CD4-positive, alpha-beta memory T cell (primary cell): ENCODE measurements around the gene STARD10. TPM values are rescaled to one million over a fixed set of nuclear protein-coding genes. Genes with fewer than 3 reads are reported as not detected.
A peak's percentile ranks its signal among the peaks of the same experiment; 100 is the strongest.
"Not testable (repeated sequence)": the region's sequence is repeated elsewhere in the genome, so short reads cannot be mapped to it uniquely, and the experiment has no call there.

Source experiments
- CTCF ChIA-PET: fragments of 350-600 bp; sonication (Branson Sonifier 250); formaldehyde crosslinking; loops from one replicate; lab custom pipeline; 2021; ENCODE audit warnings: inconsistent platforms; ENCODE audit not compliant: partially characterized antibody; lab: Charles Lee
- POLR2A ChIA-PET: fragments of 350-600 bp; sonication (Branson Sonifier 250); formaldehyde crosslinking; loops from one replicate; lab custom pipeline; 2021; ENCODE audit not compliant: partially characterized antibody; lab: Charles Lee
- DNase-seq, 5 donors: peaks; one replicate each; pipeline versions ENCODE4 v3.0.0 to v3.0.0-alpha.2; 2020 to 2022; ENCODE audit warnings: mixed read lengths in 1 of 5
- H3K27ac ChIP-seq: one replicate; pipeline ENCODE4 v1.7.0; 2013; ENCODE audit warnings: low read depth, low read length
- H3K27me3 ChIP-seq: 2 replicates; pipeline ENCODE4 v1.7.0; 2013; ENCODE audit warnings: mild to moderate bottlenecking, low read length, moderate library complexity; ENCODE audit not compliant: insufficient read depth
- H3K36me3 ChIP-seq: 2 replicates; pipeline ENCODE4 v1.7.0; 2013; ENCODE audit warnings: mild to moderate bottlenecking, low read length, moderate library complexity; ENCODE audit not compliant: insufficient read depth
- H3K4me1 ChIP-seq: 2 replicates; pipeline ENCODE4 v1.7.0; 2013; ENCODE audit warnings: mild to moderate bottlenecking, low read length, moderate library complexity; ENCODE audit not compliant: insufficient read depth
- H3K4me3 ChIP-seq, 2 donors: one replicate each; pipeline ENCODE4 v1.7.0; 2013; ENCODE audit warnings: low read length in 2 of 2, mild to moderate bottlenecking in 1 of 2
- H3K9me3 ChIP-seq, 2 donors: one replicate each; pipeline ENCODE4 v1.7.0; 2013; ENCODE audit warnings: low read length in 2 of 2, control low read depth in 1 of 2; ENCODE audit not compliant: control insufficient read depth in 1 of 2
- H3K27ac Mint-ChIP-seq, 7 donors: one replicate each; pipeline ENCODE4 v1.8.0; 2020 to 2021; ENCODE audit warnings: mixed read lengths in 7 of 7, mild to moderate bottlenecking in 6 of 7, inconsistent platforms in 3 of 7, moderate library complexity in 3 of 7
- H3K27me3 Mint-ChIP-seq, 2 donors: one replicate each; pipeline ENCODE4 v1.8.0; 2020 to 2021; ENCODE audit warnings: mixed read lengths in 2 of 2
- H3K36me3 Mint-ChIP-seq, 2 donors: one replicate each; pipeline ENCODE4 v1.8.0; 2020 to 2021; ENCODE audit warnings: mixed read lengths in 2 of 2, inconsistent platforms in 1 of 2, mild to moderate bottlenecking in 1 of 2
- H3K4me1 Mint-ChIP-seq, 4 donors: one replicate each; pipeline ENCODE4 v1.8.0; 2020 to 2021; ENCODE audit warnings: mixed read lengths in 4 of 4, mild to moderate bottlenecking in 1 of 4
- H3K4me3 Mint-ChIP-seq, 8 donors: one replicate each; pipeline ENCODE4 v1.8.0; 2020 to 2021; ENCODE audit warnings: mixed read lengths in 8 of 8, mild to moderate bottlenecking in 7 of 8, moderate library complexity in 6 of 8, inconsistent platforms in 3 of 8
- H3K9me3 Mint-ChIP-seq, 8 donors: one replicate each; pipeline ENCODE4 v1.8.0; 2020 to 2021; ENCODE audit warnings: mixed read lengths in 8 of 8, mild to moderate bottlenecking in 5 of 8, inconsistent platforms in 3 of 8, moderate library complexity in 1 of 8
- intact Hi-C: fragments of 100-400 bp; cut with micrococcal nuclease; formaldehyde crosslinking; loops from one replicate; pipeline ENCODE4 v1.15.1; 2023
- polyA plus RNA-seq, 2 donors: library from polyadenylated mRNA; unstranded; fragments of 300-500 nt; fragmentation: Illumina TruSeq; gene quantifications; one replicate each; pipeline ENCODE4 v1.2.3, GENCODE V29; 2021
- total RNA-seq, 2 experiments: library from RNA; stranded (reverse); gene quantifications; one replicate each; pipeline ENCODE4 v1.2.3, GENCODE V29; 2021

The STARD10 gene
- total and polyA plus RNA-seq, 4 experiments from 2014 or later, result 23.0 to 27.0 (median 24.2) TPM

DNA sequence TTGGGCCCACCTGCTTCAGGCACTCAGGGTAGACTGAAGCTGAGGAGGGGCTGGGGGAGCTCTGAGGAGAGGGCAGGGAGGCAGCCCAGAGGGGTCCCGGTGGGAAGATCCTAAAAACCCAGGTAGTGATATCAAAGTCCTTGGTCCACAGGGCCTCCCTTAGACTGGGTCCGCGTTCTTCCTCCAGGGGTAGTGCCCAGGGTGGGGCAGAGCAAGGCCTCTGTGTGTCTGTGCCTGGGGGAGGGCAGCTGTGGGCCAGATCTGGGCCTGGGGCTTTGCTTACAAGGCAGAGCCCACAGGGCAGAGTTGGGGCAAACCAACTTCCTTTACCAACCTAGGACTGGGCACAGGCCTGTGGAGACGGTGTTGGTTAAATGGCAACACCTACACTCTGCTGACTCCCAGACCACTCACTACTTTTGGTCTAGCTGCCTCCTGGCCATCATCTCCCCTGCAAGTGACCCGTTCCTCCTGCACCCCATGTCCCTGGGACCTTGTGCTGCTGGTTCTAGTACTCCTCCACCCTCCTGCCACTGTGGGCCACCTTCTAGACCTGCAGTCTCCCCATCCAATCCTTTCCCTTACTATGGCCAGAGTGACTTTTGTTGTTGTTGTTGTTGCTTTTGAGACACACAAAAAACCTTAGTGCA lies 36.2 kb upstream of the STARD10 start:
- H3K27ac Mint-ChIP-seq, result peak overlapping the region in 6 of 7 donors; percentile 20 to 84 (median 64)
- no peaks in the 10 kb centered on the region for H3K9me3 Mint-ChIP-seq
- peaks cover 8 to 42% of the 10 kb centered on the region in 2 donors for H3K36me3 Mint-ChIP-seq
- ChIA-PET CTCF (interaction anchor here (0.6 to 4.6 kb wide), 6 partner anchors 14 to 348 kb away, joined by 3 to 26 read pairs (median 14); no protein-coding TSS in a partner anchor), POLR2A (interaction anchor here (3.2 to 5.8 kb wide), 2 partner anchors 14 to 348 kb away, joined by 19 to 24 read pairs; partner anchors contain the start of gene ATG16L2)
- Histone ChIP-seq H3K27me3 (no peaks in the 10 kb centered on the region), H3K36me3 (peaks cover 17% of the 10 kb centered on the region), H3K27ac (no peak overlapping the region), H3K4me3 (no peak overlapping the region), H3K4me1 (no peaks in the 10 kb centered on the region), H3K9me3 (no peaks in the 10 kb centered on the region)
- no peak for DNase-seq
- H3K4me1 Mint-ChIP-seq, result peaks cover 0 to 16% (median 7%) of the 10 kb centered on the region in 4 donors
- no peak overlapping the region for H3K4me3 Mint-ChIP-seq
- H3K27me3 Mint-ChIP-seq, result no peaks in the 10 kb centered on the region
- intact Hi-C loops, result no loop called here

DNA sequence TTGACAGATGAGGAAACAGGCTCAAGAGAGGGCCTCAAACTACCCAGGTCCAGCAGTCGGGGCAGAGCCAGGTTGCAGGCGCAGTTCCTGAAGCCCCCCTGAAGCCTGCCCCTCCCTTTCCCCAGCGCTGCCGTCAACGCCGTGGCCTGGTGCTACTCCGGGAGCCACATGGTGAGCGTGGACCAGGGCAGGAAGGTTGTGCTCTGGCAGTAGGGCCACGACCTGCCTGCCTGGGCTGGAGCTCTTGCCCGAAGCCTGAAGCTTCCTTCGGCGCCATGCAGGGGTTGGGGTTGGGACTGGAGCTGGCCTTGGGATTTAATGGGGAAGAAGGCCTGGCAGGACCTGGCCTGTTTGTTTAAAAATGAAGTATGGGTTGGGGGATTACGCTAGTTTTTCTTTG lies 35.3 kb upstream of the STARD10 start:
- Mint-ChIP-seq H3K4me3 (no peak overlapping the region), H3K36me3 (peaks cover 12 to 45% of the 10 kb centered on the region in 2 donors), H3K9me3 (peaks cover 0 to 2% (median 0%) of the 10 kb centered on the region in 8 donors), H3K27ac (peak overlapping the region in 6 of 7 donors; percentile 17 to 80 (median 60)), H3K27me3 (no peaks in the 10 kb centered on the region), H3K4me1 (peaks cover 0 to 16% (median 8%) of the 10 kb centered on the region in 4 donors)
- no peaks in the 10 kb centered on the region for H3K9me3 ChIP-seq
- ChIA-PET CTCF (interaction anchor here (0.6 to 4.6 kb wide), 4 partner anchors 14 to 349 kb away, joined by 3 to 26 read pairs (median 12); no protein-coding TSS in a partner anchor), POLR2A (interaction anchor here (5.8 kb wide), 1 partner anchor 13 kb away, joined by 24 read pairs; the partner anchor contains the start of gene ATG16L2)
- peaks cover 17% of the 10 kb centered on the region for H3K36me3 ChIP-seq
- no peak overlapping the region for H3K27ac ChIP-seq
- H3K27me3 ChIP-seq, result no peaks in the 10 kb centered on the region
- H3K4me1 ChIP-seq, result no peaks in the 10 kb centered on the region
- H3K4me3 ChIP-seq, result no peak overlapping the region
- no peak for DNase-seq
- intact Hi-C loops, result no loop called here

DNA sequence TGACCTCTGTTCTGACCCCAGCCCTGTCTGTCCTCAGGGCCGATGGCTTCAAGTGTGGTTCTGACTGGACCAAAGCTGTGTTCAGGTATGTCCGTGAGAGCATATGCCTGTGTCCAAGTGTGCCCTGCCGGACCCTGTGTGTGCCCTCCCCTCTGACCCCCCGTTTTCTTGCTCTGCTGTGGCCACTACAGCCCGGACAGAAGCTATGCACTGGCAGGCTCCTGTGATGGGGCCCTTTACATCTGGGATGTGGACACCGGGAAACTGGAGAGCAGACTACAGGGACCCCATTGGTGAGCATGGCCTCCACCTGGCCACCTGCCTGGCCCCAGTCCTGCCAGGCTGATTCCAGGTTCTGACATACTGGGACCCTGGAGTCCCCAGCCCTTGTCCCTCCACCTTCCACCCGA lies 34.9 kb upstream of the STARD10 start:
- H3K27ac ChIP-seq, result no peak overlapping the region
- intact Hi-C loops, result no loop called here
- Mint-ChIP-seq H3K27ac (peak overlapping the region in 3 of 7 donors; percentile 53 to 70 (median 65)), H3K4me1 (peaks cover 0 to 16% (median 8%) of the 10 kb centered on the region in 4 donors), H3K36me3 (peaks cover 12 to 50% of the 10 kb centered on the region in 2 donors), H3K4me3 (no peak overlapping the region), H3K9me3 (peaks cover 0 to 2% (median 0%) of the 10 kb centered on the region in 8 donors), H3K27me3 (no peaks in the 10 kb centered on the region)
- H3K4me1 ChIP-seq, result no peaks in the 10 kb centered on the region
- DNase-seq, result no peak
- POLR2A ChIA-PET, result interaction anchor here (1.4 to 5.8 kb wide), 3 partner anchors 10 to 314 kb away, joined by 4 to 24 read pairs (median 8); partner anchors contain the start of genes ATG16L2 and FCHSD2
- H3K36me3 ChIP-seq, result peaks cover 20% of the 10 kb centered on the region
- H3K9me3 ChIP-seq, result no peaks in the 10 kb centered on the region
- CTCF ChIA-PET, result interaction anchor here (1.7 to 4.6 kb wide), 3 partner anchors 10 to 349 kb away, joined by 5 to 26 read pairs (median 21); no protein-coding TSS in a partner anchor
- no peaks in the 10 kb centered on the region for H3K27me3 ChIP-seq
- H3K4me3 ChIP-seq, result no peak overlapping the region

GRCh38 chr11:72828081-72828567 lies 34.3 kb upstream of the STARD10 start:
- H3K27ac ChIP-seq, result peak overlapping the region; percentile 20

DNA sequence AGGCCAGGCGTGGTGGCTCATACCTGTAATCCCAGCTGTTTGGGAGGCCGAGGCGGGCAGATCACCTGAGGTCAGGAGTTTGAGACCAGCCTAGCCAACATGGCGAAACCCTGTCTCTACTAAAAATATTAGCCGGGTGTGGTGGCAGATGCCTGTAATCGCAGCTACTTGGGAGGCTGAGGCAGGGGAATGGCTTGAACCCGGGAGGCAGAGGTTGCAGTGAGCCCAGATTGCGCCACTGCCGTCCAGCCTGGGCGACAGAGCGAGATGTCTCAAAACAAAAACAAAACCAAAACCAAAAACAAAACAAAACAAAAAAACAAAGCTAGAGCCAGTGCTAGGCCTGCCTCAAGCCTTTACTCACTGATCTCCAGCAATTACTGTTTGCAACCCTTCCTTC lies 33.8 kb upstream of the STARD10 start:
- ChIA-PET CTCF (interaction anchor here (0.7 to 4.6 kb wide), 4 partner anchors 9 to 350 kb away, joined by 3 to 26 read pairs (median 13); no protein-coding TSS in a partner anchor), POLR2A (interaction anchor here (0.8 to 2.0 kb wide), 4 partner anchors 11 to 315 kb away, joined by 4 to 8 read pairs (median 4); partner anchors contain the start of gene FCHSD2)
- H3K27ac ChIP-seq, result peak overlapping the region; percentile 20
- DNase-seq, H3K9me3 Mint-ChIP-seq, intact Hi-C loops, H3K4me1 ChIP-seq, H3K4me3 ChIP-seq, H3K27me3 Mint-ChIP-seq, H3K27me3 ChIP-seq, H3K9me3 ChIP-seq: not testable (repeated sequence)
- H3K36me3 ChIP-seq, result peaks cover 28% of the 10 kb centered on the region
- Mint-ChIP-seq H3K36me3 (peaks cover 12 to 53% of the 10 kb centered on the region in 2 donors), H3K4me1 (peaks cover 0 to 16% (median 7%) of the 10 kb centered on the region in 4 donors), H3K27ac (peak overlapping the region; percentile 38 to 89 (median 78)), H3K4me3 (peak overlapping the region in 1 of 8 donors; percentile 57)

More at GRCh38 chr11:72828081-72828567, 34.3 kb upstream of the STARD10 start:
- Histone ChIP-seq H3K4me1 (no peaks in the 10 kb centered on the region), H3K4me3 (no peak overlapping the region), H3K36me3 (peaks cover 25% of the 10 kb centered on the region), H3K27me3 (no peaks in the 10 kb centered on the region), H3K9me3 (no peaks in the 10 kb centered on the region)
- Mint-ChIP-seq H3K27me3 (no peaks in the 10 kb centered on the region), H3K36me3 (peaks cover 12 to 52% of the 10 kb centered on the region in 2 donors), H3K4me1 (peaks cover 0 to 16% (median 8%) of the 10 kb centered on the region in 4 donors), H3K9me3 (peaks cover 0 to 2% (median 0%) of the 10 kb centered on the region in 8 donors), H3K4me3 (peak overlapping the region in 1 of 8 donors; percentile 57), H3K27ac (peak overlapping the region; percentile 38 to 89 (median 78))
- CTCF ChIA-PET, result interaction anchor here (0.7 to 4.6 kb wide), 4 partner anchors 9 to 350 kb away, joined by 3 to 26 read pairs (median 13); no protein-coding TSS in a partner anchor
- DNase-seq, result no peak
- intact Hi-C loops, result no loop called here
- POLR2A ChIA-PET, result interaction anchor here (0.8 to 2.0 kb wide), 3 partner anchors 10 to 315 kb away, joined by 4 to 8 read pairs (median 4); partner anchors contain the start of gene FCHSD2

GRCh38 chr11:72826942-72827480 lies 33.2 kb upstream of the STARD10 start:
- POLR2A ChIA-PET, result interaction anchor here (0.6 to 2.0 kb wide), 4 partner anchors 11 to 316 kb away, joined by 3 to 8 read pairs (median 4); partner anchors contain the start of genes ATG16L2 and FCHSD2
- Mint-ChIP-seq H3K36me3 (peaks cover 12 to 55% of the 10 kb centered on the region in 2 donors), H3K4me1 (peaks cover 0 to 16% (median 7%) of the 10 kb centered on the region in 4 donors), H3K4me3 (no peak overlapping the region), H3K9me3 (peaks cover 0 to 2% (median 0%) of the 10 kb centered on the region in 8 donors), H3K27me3 (no peaks in the 10 kb centered on the region), H3K27ac (peak overlapping the region in 6 of 7 donors; percentile 25 to 78 (median 66))
- Histone ChIP-seq H3K4me1 (no peaks in the 10 kb centered on the region), H3K4me3 (no peak overlapping the region), H3K27me3 (no peaks in the 10 kb centered on the region), H3K27ac (no peak overlapping the region), H3K9me3 (no peaks in the 10 kb centered on the region), H3K36me3 (peaks cover 28% of the 10 kb centered on the region)
- DNase-seq, result no peak
- intact Hi-C loops, result no loop called here
- CTCF ChIA-PET, result interaction anchor here (1.7 to 3.9 kb wide), 2 partner anchors 8 to 351 kb away, joined by 5 to 26 read pairs; no protein-coding TSS in a partner anchor
